Measurements from ENCODE around the gene GPC4. TPM values are rescaled to one million over a fixed set of nuclear protein-coding genes. Genes with fewer than 3 reads are reported as not detected.

Gene GPC4
- polyA plus RNA-seq, 3 donors = 18.7 to 20.1 (median 19.2) TPM

- DNase-seq (ENCODE audit: extremely low read depth in 1 of 11, low read depth in 9 of 11, low spot score in 4 of 11) = no peak
Measured at GRCh38 chrX:133380711-133381619, 34.3 kb downstream of the GPC4 start.

- DNase-seq (ENCODE audit: extremely low read depth in 1 of 11, low read depth in 9 of 11, low spot score in 4 of 11) = no peak
Measured at GRCh38 chrX:133376422-133376821, 38.9 kb downstream of the GPC4 start.

- no peak for DNase-seq (ENCODE audit: extremely low read depth in 1 of 11, low read depth in 9 of 11, low spot score in 4 of 11)
Measured at GRCh38 chrX:133375615-133376340, 39.5 kb downstream of the GPC4 start.

DNA sequence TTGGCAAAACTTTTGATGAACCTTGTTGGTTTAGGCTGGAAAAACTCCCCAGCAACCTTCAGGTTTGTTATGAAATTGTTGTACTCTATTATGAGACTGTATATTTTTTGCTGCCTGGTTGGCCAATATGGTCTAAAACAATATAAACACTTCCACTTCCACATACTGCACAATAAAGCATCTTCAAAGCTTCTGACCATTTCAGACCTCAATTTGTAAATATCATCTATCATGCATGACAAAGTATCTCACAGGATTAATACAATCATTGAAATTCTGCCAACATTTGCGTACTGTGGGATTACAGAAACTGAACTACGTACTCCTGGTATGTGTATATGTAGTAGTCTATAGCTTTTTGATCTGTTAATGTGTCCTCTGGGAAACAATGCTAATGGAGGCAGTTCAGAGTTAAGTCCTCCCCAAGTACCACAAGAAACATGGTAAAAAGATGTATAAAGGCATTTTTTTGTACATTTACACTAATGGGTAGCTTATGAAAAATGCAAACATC is 40.4 kb downstream of the GPC4 start:
- DNase-seq (ENCODE audit: extremely low read depth in 1 of 11, low read depth in 9 of 11, low spot score in 4 of 11) = no peak

- DNase-seq (ENCODE audit: extremely low read depth in 1 of 11, low read depth in 9 of 11, low spot score in 4 of 11) = no peak
Measured at GRCh38 chrX:133373386-133374079, 41.8 kb downstream of the GPC4 start.

GRCh38 chrX:133370696-133371275 is 44.5 kb downstream of the GPC4 start:
- DNase-seq (ENCODE audit: extremely low read depth in 1 of 11, low read depth in 9 of 11, low spot score in 4 of 11) = no peak

- no peak for DNase-seq (ENCODE audit: extremely low read depth in 1 of 11, low read depth in 9 of 11, low spot score in 4 of 11)
Measured at GRCh38 chrX:133369065-133369464, 46.2 kb downstream of the GPC4 start.

DNA sequence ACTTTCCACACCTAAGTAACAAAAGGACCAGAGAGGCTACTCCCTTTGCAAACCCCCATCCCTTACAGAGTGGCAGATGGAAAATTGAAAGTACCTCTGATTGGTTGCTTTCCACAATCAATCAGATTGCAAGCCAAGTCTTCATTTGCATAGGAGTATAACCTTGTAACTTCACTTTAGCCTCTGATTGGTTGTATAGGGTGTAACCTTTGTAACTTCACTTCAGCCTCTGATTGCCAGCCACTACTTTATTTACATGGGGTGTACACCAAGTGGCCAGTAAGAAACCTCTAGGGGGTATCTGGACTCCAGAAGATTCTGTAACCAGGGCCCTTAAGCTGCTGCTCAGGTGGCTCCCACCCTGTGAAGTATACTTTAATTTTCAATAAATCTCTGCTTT is 48.6 kb downstream of the GPC4 start:
- no peak for DNase-seq (ENCODE audit: extremely low read depth in 1 of 11, low read depth in 9 of 11, low spot score in 4 of 11)

DNA sequence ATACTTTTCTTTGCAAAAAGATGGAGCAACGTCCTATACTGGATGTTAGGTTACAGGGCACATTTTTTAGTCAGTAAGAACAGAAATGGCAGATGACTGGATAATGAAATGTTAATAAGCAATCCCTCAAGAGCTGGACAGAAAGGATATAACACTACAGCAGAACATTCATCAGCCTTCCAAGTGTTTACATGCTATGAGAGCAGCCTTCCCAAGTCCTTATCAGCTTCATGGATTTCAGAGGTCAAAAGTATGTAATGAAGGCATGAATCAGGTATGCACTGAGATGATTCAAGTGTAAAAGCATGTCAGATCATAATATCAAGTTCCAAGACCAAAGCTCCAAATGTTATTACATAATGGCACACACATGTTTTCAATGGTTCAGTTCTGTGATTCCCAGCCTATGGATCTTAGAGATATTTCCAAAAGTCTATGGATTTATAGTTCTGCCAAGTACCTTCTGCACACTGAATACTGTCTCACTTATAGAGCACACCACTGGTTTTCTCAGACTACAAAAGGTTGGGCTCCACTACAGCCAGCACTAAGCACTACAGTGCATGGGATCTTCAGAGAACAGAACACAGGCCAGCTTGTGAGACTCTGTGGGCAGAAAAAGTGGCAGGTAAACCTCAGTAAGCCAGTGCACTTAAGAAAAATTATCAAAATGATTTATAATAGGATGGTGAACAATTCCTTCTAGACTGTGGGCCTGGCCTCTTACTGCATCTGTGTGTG is 49.2 kb downstream of the GPC4 start:
- no peak for DNase-seq (ENCODE audit: extremely low read depth in 1 of 11, low read depth in 9 of 11, low spot score in 4 of 11)

GRCh38 chrX:133364865-133365264 is 50.4 kb downstream of the GPC4 start:
- DNase-seq (ENCODE audit: extremely low read depth in 1 of 11, low read depth in 9 of 11, low spot score in 4 of 11) = no peak

GRCh38 chrX:133364196-133364595 is 51.1 kb downstream of the GPC4 start:
- DNase-seq (ENCODE audit: extremely low read depth in 1 of 11, low read depth in 9 of 11, low spot score in 4 of 11) = peak in 2 of 11 donors; percentile 9 to 12

DNA sequence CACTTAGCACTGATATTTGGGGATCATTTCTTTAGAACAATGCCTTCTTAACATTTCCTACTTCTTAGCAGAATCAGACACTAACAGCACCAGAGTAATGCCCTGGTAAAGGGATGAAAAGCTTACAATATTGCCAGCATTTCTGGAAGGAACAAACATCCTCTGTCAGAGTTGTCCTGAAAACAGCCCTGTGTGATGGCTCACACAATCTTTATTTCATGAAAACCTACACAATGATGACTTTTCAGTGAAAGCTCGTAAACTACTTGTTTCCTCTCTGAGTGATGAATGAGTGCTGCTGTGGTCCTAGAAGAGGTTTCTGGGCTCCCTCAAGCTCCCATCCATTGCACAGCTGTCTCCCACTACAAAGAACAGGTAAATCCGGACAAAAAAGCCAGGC is 52.8 kb downstream of the GPC4 start:
- DNase-seq (ENCODE audit: extremely low read depth in 1 of 11, low read depth in 9 of 11, low spot score in 4 of 11) = no peak

DNA sequence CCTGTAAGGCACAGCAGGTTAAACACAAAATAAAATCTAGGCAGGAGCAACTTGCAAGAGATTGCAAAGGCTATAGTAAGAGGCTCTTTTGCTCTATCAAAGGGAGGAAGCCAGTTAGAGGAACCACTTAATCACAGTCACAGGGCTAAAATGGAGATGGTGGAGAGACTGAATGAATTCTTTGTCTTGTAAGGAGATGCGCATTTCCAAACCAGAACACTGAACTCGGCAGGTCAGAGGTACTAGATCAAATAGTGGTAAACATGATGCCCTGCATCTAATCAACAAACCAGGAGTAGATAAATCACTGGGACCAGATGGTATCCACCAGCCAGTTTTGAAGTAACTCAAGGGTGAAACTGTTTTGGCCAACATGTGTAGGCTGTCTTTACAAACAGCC is 55.8 kb downstream of the GPC4 start:
- DNase-seq (ENCODE audit: extremely low read depth in 1 of 11, low read depth in 9 of 11, low spot score in 4 of 11) = no peak

GRCh38 chrX:133353233-133353632 is 62.1 kb downstream of the GPC4 start:
- no peak for DNase-seq (ENCODE audit: extremely low read depth in 1 of 11, low read depth in 9 of 11, low spot score in 4 of 11)

DNA sequence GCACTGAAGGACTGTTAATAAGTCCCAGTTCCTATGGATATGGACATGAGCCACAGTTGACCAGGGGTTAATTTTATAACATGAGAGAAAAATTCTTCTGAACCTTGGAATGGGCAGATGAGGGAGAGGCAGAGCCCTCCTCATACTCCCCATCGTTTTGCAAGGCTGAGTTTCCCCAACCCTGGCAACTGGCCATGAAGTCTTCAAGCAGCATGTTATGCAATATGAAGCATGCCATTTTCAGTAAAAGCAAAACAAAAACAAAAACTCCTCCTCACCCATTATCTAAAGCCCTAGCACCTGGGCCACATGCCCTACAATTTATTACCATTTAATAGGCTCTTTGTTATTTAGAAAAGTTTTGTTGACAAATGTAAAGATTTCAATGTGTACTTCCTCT is 64.5 kb downstream of the GPC4 start:
- peak in 1 of 11 donors; percentile 58 for DNase-seq (ENCODE audit: extremely low read depth in 1 of 11, low read depth in 9 of 11, low spot score in 4 of 11)

GRCh38 chrX:133346026-133346425 is 69.3 kb downstream of the GPC4 start:
- no peak for DNase-seq (ENCODE audit: extremely low read depth in 1 of 11, low read depth in 9 of 11, low spot score in 4 of 11)

DNA sequence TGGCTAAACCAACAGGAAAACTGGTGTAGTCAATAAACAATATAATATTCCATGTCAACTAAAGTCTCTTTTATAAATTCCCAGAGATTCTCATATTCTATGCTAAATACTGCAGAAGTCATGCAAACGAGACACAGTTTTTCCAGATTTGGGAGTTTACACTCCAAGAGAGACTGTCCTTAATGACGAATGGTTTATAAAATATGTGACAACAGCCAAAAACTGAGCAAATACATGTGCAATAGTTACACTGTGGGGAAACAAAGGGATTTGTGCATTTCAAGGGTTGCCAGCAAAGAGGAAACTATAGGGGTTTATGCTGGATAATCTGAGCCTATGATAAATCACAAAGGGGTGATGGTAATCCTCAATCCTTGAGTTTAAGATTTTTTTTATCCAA is 75.7 kb downstream of the GPC4 start:
- DNase-seq (ENCODE audit: extremely low read depth in 1 of 11, low read depth in 9 of 11, low spot score in 4 of 11) = no peak

GRCh38 chrX:133337250-133337649 is 78.0 kb downstream of the GPC4 start:
- DNase-seq (ENCODE audit: extremely low read depth in 1 of 11, low read depth in 9 of 11, low spot score in 4 of 11) = peak in 1 of 11 donors; percentile 18

Measured in renal cortex interstitium (tissue), 11 donors.